ENCODE measurements around the gene MYLK2.

Gene MYLK2

DNA sequence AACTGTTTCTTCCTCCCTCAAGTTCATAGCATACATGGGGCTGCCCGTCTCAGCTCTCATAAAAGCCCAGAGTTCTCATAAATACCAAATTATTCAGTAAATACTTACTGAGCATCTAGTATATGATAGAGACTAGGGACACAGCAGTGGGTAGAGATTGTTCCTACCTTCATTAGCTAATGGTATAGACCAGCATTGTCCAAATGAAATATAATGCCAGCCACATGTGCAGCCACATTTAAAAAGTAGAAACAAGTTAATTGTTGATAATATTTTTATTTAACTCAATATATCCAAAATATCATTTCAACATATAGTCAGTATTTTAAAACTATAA lies 52.4 kb downstream of the MYLK2 start:
- no peaks in the 10 kb centered on the region for H3K9me3 Mint-ChIP-seq
- peaks cover 8% of the 10 kb centered on the region for H3K36me3 Mint-ChIP-seq (ENCODE audit: low read depth)
- no peak for TF ChIP-seq CTCF (IDR thresholded peaks at IDR 0.05; ENCODE audit: unreplicated experiment in 3 of 3)
- H3K27ac Mint-ChIP-seq = peak overlapping the region in 2 of 3 experiments; percentile 80 to 86
- peaks cover 14% of the 10 kb centered on the region for H3K4me1 Mint-ChIP-seq
- H3K4me3 Mint-ChIP-seq = peak overlapping the region; percentile 85 to 95 (median 93)
- H3K27me3 Mint-ChIP-seq (ENCODE audit: low read depth) = peaks cover 8% of the 10 kb centered on the region

GRCh38 chr20:31872406-31872805 lies 53.2 kb downstream of the MYLK2 start:
- TF ChIP-seq CTCF (IDR thresholded peaks at IDR 0.05; ENCODE audit: unreplicated experiment in 3 of 3) = no peak
- peaks cover 4% of the 10 kb centered on the region for H3K36me3 Mint-ChIP-seq (ENCODE audit: low read depth)
- H3K4me3 Mint-ChIP-seq = peak overlapping the region in 2 of 3 experiments; percentile 11 to 27
- H3K4me1 Mint-ChIP-seq = peaks cover 14% of the 10 kb centered on the region
- H3K27ac Mint-ChIP-seq = peak overlapping the region in 1 of 3 experiments; percentile 22
- H3K9me3 Mint-ChIP-seq = no peaks in the 10 kb centered on the region
- H3K27me3 Mint-ChIP-seq (ENCODE audit: low read depth) = peaks cover 8% of the 10 kb centered on the region

DNA sequence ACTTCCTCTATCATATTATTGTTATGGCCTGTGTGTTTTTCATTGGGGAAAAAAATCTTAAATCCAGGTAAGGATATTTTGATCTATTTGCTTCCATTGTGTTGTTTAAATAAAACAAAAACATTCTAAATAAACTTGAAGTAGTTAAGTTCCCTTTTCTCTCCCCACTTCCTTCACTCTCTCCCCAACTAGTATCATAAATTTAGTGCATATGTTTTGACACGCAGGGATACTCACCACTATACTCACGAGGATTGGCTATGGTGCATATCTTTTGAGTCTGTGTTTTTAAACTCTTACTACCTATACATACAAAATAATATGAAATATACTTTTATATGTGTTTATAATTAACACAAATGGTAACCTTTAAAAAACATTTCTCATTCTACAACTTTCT lies 56.5 kb downstream of the MYLK2 start:
- Mint-ChIP-seq H3K27me3 (ENCODE audit: low read depth) (peaks cover 8% of the 10 kb centered on the region), H3K36me3 (ENCODE audit: low read depth) (peaks cover 4% of the 10 kb centered on the region), H3K4me1 (peaks cover 8% of the 10 kb centered on the region), H3K4me3 (no peak overlapping the region), H3K27ac (peak overlapping the region in 1 of 3 experiments; percentile 0), H3K9me3 (peaks cover 2% of the 10 kb centered on the region)
- TF ChIP-seq CTCF (IDR thresholded peaks at IDR 0.05; ENCODE audit: unreplicated experiment in 3 of 3) = no peak

- H3K27ac Mint-ChIP-seq = no peak overlapping the region
- no peaks in the 10 kb centered on the region for H3K27me3 Mint-ChIP-seq (ENCODE audit: low read depth)
- H3K4me3 Mint-ChIP-seq = no peak overlapping the region
- peaks cover 6% of the 10 kb centered on the region for H3K4me1 Mint-ChIP-seq
- peaks cover 4% of the 10 kb centered on the region for H3K36me3 Mint-ChIP-seq (ENCODE audit: low read depth)
- no peak for TF ChIP-seq CTCF (IDR thresholded peaks at IDR 0.05; ENCODE audit: unreplicated experiment in 3 of 3)
- H3K9me3 Mint-ChIP-seq = peaks cover 2% of the 10 kb centered on the region
Observed at GRCh38 chr20:31877684-31878083, 58.5 kb downstream of the MYLK2 start.

GRCh38 chr20:31879143-31879987 lies 60.2 kb downstream of the MYLK2 start:
- Mint-ChIP-seq H3K4me1 (peaks cover 6% of the 10 kb centered on the region), H3K27ac (peak overlapping the region; percentile 48 to 90 (median 80)), H3K4me3 (peak overlapping the region; percentile 90 to 97 (median 91)), H3K9me3 (peaks cover 2% of the 10 kb centered on the region), H3K27me3 (ENCODE audit: low read depth) (no peaks in the 10 kb centered on the region), H3K36me3 (ENCODE audit: low read depth) (peaks cover 4% of the 10 kb centered on the region)
- no peak for TF ChIP-seq CTCF (IDR thresholded peaks at IDR 0.05; ENCODE audit: unreplicated experiment in 3 of 3)

DNA sequence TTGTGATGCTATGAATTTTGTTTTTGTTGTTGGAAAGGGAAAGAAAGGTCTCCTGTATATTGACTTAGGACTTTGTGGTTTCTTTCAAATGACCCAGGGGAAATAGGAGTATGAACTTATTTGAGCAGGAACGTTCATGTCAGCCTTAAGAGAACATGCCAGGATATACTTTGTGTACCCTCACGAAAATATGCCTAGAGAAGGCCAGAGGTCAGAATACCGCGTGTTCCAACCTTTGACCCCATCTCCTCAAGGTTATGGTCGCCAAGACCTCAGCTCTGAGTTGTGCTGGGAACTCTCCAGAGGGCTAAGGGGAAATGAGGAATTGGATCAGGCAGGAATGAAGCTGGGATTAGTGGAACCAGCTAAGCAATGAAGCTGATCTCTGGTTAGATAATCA lies 62.8 kb downstream of the MYLK2 start:
- Mint-ChIP-seq H3K27me3 (ENCODE audit: low read depth) (no peaks in the 10 kb centered on the region), H3K36me3 (ENCODE audit: low read depth) (no peaks in the 10 kb centered on the region), H3K9me3 (peaks cover 2% of the 10 kb centered on the region), H3K4me1 (peaks cover 6% of the 10 kb centered on the region), H3K27ac (no peak overlapping the region), H3K4me3 (peak overlapping the region in 2 of 3 experiments; percentile 2 to 97)
- no peak for TF ChIP-seq CTCF (IDR thresholded peaks at IDR 0.05; ENCODE audit: unreplicated experiment in 3 of 3)

Data from nephron (organoid).